Measurements from ENCODE around the gene NLGN2. TPM values are rescaled to one million over a fixed set of nuclear protein-coding genes. Genes with fewer than 3 reads are reported as not detected.

Gene NLGN2
- total and polyA plus RNA-seq, 8 donors: 1.7 to 42.0 (median 6.7) TPM

DNA sequence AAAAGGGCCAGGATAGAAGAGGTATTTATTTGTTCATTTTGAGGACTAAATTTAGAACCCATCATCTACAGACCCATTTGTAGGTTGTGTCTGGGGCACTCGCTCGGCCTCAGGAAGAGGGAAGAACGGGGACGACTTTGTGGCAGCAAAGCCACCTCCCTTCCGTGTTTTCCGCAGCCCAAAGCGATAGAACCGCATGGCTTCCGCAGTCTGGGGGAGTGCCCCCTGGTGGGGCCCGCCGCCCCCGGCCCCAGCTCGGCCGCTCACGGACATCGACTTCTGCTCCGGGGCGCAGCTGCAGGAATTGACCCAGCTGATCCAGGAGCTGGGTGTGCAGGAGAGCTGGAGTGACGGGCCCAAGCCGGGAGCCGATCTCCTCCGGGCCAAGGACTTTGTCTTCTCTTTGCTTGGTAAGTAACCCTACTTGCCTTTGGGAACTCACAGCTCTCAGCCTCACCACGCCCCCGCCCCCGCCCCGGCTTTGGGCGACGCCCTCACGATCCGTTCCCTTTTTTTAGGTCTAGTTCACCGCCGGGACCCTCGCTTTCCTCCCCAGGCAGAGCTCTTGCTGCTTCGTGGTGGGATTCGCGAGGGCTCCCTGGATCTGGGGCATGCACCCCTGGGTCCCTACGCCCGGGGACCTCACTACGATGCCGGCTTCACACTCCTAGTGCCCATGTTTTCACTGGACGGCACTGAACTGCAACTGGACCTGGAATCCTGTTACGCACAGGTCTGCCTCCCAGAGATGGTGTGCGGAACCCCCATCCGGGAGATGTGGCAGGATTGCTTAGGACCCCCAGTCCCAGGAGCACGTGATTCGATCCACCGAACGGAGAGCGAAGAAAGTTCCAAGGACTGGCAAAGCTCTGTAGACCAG lies 28.3 kb downstream of the NLGN2 start:
- Histone ChIP-seq H3K27ac (peak overlapping the region; percentile 79 to 90 (median 84)), H3K9me3 (no peaks in the 10 kb centered on the region), H3K4me1 (peaks cover 34 to 63% (median 60%) of the 10 kb centered on the region in 4 donors), H3K4me3 (peak overlapping the region; percentile 47 to 62 (median 54)), H3K36me3 (no peaks in the 10 kb centered on the region), H3K27me3 (peaks cover 11 to 75% (median 34%) of the 10 kb centered on the region in 3 donors)
- TF ChIP-seq EP300 (IDR thresholded peaks at IDR 0.05): no peak
- TF ChIP-seq POLR2AphosphoS5 (IDR thresholded peaks at IDR 0.05): no peak
- TF ChIP-seq, protein P1, sequence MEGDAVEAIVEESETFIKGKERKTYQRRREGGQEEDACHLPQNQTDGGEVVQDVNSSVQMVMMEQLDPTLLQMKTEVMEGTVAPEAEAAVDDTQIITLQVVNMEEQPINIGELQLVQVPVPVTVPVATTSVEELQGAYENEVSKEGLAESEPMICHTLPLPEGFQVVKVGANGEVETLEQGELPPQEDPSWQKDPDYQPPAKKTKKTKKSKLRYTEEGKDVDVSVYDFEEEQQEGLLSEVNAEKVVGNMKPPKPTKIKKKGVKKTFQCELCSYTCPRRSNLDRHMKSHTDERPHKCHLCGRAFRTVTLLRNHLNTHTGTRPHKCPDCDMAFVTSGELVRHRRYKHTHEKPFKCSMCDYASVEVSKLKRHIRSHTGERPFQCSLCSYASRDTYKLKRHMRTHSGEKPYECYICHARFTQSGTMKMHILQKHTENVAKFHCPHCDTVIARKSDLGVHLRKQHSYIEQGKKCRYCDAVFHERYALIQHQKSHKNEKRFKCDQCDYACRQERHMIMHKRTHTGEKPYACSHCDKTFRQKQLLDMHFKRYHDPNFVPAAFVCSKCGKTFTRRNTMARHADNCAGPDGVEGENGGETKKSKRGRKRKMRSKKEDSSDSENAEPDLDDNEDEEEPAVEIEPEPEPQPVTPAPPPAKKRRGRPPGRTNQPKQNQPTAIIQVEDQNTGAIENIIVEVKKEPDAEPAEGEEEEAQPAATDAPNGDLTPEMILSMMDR (IDR thresholded peaks at IDR 0.05): no peak
- no peak for TF ChIP-seq POLR2A (IDR thresholded peaks at IDR 0.05)
- peak; percentile 53 to 82 for DNase-seq
- intact Hi-C loops (cut with DNase I; ENCODE audit: low total_unique reads): loop anchor here (5.0 kb wide), 1 partner anchor 41 kb away; the partner anchor contains the start of gene ZBTB4
- 4 to 11% (median 5%) methylated on average over 30 to 49 of the region's 49 CpGs for WGBS, 5 donors

DNA sequence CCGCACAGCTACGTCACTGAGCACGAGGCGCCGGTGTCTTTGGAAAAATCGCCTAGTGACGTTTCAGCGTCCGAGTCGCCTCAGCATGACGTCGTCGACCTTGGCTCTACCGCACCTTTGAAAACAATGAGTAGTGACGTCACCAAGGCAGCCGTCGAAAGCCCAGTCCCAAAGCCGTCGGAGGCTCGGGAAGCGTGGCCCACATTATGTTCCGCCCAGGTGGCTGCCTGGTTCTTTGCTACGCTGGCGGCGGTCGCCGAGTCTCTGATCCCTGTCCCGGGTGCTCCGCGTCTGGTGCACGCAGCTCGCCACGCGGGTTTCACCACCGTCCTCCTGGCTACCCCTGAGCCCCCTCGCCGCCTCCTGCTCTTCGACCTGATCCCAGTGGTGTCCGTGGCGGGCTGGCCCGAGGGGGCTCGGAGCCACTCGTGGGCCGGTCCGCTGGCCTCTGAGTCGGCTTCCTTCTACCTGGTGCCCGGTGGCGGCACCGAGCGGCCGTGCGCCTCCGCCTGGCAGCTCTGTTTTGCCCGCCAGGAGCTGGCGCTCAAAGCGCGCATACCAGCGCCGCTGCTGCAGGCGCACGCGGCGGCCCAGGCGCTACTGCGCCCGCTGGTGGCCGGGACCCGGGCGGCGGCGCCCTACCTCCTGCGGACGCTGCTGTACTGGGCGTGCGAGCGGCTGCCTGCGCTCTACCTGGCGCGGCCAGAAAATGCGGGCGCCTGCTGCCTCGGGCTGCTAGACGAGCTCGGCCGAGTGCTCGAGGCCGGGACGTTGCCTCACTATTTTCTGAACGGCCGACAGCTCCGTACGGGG lies 29.1 kb downstream of the NLGN2 start:
- Histone ChIP-seq H3K4me1 (peaks cover 34 to 68% (median 63%) of the 10 kb centered on the region in 4 donors), H3K4me3 (peak overlapping the region; percentile 47 to 62 (median 54)), H3K36me3 (no peaks in the 10 kb centered on the region), H3K9me3 (no peaks in the 10 kb centered on the region), H3K27me3 (peaks cover 11 to 84% (median 40%) of the 10 kb centered on the region in 3 donors), H3K27ac (peak overlapping the region; percentile 79 to 90 (median 84))
- WGBS, 5 donors: 4 to 13% (median 4%) methylated on average over 19 to 92 of the region's 92 CpGs
- intact Hi-C loops (cut with DNase I; ENCODE audit: low total_unique reads): loop anchor here (5.0 kb wide), 1 partner anchor 41 kb away; the partner anchor contains the start of gene ZBTB4
- peak; percentile 41 to 72 (median 67) for TF ChIP-seq POLR2AphosphoS5 (IDR thresholded peaks at IDR 0.05)
- TF ChIP-seq, protein P1 (IDR thresholded peaks at IDR 0.05): peak in 5 of 7 experiments; percentile 48 to 92 (median 84)
- TF ChIP-seq EP300 (IDR thresholded peaks at IDR 0.05): no peak
- peak; percentile 90 to 95 for DNase-seq

DNA sequence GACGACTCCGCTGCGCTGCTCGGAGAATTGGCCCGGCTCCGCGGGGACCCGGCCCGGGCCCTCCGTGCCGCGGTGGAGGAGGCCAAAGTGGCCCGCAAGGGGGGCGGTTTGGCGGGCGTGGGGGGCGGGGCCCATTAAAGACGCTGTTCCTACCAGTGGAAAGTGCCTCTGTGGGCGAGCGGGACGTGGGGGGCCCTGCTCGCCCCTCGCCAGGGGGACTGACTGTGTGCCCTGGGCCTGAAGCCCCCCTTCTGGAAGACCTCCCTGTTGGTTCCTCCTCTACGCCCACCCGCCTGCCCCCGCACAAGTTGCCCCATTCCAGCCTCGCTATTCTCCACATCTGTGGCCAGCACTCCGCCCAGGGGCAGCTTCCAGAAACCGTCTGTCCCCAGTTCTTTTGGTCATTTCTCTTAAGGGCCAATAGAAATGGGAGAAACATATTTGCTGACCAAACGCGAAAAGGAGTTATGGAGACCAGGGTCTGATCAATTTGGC lies 29.8 kb downstream of the NLGN2 start:
- 30 to 68% (median 36%) methylated on average over 11 to 31 of the region's 31 CpGs for WGBS, 5 donors

More for the DNA sequence above, 29.8 kb downstream of the NLGN2 start:
- no peak for DNase-seq
- H3K36me3 ChIP-seq: no peaks in the 10 kb centered on the region
- H3K4me3 ChIP-seq: peak overlapping the region; percentile 47 to 62 (median 54)
- peaks cover 34 to 68% (median 63%) of the 10 kb centered on the region in 4 donors for H3K4me1 ChIP-seq
- TF ChIP-seq, protein P1 (IDR thresholded peaks at IDR 0.05): no peak
- TF ChIP-seq POLR2A (IDR thresholded peaks at IDR 0.05): no peak
- TF ChIP-seq EP300 (IDR thresholded peaks at IDR 0.05): no peak
- no peak for TF ChIP-seq POLR2AphosphoS5 (IDR thresholded peaks at IDR 0.05)
- H3K27ac ChIP-seq: peak overlapping the region; percentile 79 to 90 (median 84)
- H3K9me3 ChIP-seq: no peaks in the 10 kb centered on the region
- intact Hi-C loops (cut with DNase I; ENCODE audit: low total_unique reads): loop anchor here (5.0 kb wide), 1 partner anchor 40 kb away; the partner anchor contains the start of gene ZBTB4
- peaks cover 11 to 88% (median 40%) of the 10 kb centered on the region in 3 donors for H3K27me3 ChIP-seq
